DMS 273 (cell line): ENCODE data around the gene KCTD7.
"Not testable (repeated sequence)": the region's sequence is repeated elsewhere in the genome, so short reads cannot be mapped to it uniquely, and the experiment has no call there.

Experiments
- DNase-seq: peaks from one replicate; lab custom pipeline; 2025; ENCODE audit not compliant: unreplicated experiment; lab: John Stamatoyannopoulos, UW

Gene KCTD7

DNA sequence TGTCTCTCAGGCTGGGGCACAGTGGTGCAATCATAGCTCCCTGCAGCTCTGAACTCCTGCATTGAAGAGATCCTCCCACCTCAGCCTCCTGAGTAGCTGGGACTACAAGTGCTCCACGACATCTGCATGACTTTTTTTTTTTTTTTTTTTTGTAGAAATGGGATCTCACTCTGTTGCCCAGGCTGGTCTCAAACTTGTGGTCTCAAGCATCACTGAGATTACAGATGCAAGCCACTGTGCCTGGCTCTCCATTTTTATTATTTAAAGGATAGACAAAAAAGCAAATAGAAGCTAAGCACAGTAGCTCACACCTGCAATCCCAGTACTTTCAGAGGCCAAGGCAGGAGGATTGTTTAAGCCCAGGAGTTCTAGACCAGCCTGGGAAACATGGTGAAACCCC, 13.0 kb upstream of the KCTD7 start:
- DNase-seq, result no peak

DNA sequence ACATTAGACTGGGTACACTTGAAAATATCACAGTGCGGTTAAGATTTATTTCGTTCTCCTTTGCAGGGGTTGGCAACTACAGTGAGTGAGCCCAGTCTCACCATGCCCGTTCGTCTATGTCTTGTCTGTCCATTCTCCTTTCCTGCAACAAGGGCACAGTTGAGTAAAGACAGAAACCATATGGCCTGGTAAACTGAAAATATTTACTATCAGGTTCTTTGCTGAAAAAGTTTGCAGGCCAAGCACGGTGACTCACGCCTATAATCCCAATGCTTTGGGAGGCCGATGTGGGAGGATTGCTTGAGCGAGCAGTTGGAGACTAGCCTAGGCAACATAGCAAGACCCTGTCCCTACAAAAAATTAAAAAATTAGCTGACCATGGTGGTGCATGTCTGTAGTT, 11.4 kb upstream of the KCTD7 start:
- DNase-seq, result no peak

DNA sequence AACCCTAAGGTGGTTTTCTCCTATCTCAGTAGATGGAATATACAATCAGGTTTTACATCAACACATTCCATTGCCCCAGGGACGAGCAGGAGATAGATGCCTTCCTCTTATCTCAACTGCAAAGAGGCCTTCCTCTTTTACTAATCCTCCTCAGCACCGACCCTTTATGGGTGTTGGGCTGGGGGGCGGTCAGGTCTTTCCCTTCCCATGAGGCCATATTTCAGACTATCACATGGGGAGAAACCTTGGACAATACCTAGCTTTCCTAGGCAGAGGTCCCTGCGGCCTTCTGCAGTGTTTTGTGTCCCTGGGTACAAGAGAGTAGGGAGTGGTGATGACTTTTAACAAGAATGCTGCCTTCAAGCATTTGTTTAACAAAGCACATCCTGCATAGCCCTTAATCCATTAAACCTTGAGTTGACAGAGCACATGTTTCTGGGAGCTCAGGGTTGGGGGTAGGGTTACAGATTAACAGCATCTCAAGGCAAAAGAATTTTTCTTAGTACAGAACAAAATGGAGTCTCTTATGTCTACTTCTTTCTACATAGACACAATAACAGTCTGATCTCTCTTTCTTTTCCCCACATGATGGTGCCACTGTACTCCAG, 9.2 kb upstream of the KCTD7 start:
- DNase-seq, result not testable (repeated sequence)

DNA sequence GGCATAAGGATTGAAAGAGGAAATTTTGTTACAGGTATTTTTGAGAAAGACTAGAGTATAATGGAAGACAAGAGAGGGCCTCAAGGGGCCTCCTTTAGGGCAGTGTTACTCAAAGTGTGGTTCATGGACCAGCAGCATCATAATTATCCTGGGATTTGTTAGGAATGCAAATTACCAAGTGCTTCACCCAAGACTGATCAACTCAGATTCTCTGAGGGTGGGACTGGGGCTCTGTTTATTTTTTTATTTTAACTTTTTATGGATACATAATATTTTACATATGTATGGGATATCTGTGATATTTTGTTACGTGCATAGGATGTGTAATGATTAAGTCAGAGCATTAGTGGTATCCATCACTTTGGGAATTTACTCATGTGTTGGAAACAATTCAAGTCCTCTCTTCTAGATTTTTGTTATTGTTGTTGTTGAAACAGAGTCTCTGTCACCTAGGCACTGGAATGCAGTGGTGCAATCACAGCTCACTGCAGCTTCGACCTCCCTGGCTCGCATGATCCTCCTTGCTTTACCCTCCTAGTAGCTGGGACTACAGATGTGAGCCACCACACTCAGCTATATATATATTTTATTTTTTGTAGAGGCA, 2.2 kb upstream of the KCTD7 start:
- no peak for DNase-seq

DNA sequence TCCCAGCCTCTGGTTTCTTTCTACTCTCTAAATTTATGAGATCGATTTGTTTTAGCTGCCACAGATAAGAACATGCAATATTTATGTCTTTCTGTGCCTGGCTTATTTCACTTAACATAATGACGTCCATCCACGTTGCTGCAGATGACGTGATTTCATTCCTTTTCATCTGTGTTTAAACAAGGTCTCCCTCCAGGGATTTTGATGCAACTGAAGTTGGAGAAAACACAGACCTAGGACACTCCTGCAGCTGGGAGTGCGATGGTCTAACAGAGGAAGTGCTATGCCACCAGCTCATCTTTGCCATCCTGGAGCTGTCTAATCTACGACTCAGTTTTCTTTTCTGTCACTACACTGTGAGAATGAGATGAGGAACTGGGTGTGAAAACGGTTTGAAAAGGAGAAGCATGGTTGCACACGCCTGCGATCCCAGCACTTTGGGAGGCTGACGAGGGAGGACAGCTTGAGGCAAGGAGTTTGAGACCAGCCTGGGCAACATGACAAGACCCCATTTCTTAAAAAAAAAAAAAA, 1.5 kb upstream of the KCTD7 start:
- no peak for DNase-seq

DNA sequence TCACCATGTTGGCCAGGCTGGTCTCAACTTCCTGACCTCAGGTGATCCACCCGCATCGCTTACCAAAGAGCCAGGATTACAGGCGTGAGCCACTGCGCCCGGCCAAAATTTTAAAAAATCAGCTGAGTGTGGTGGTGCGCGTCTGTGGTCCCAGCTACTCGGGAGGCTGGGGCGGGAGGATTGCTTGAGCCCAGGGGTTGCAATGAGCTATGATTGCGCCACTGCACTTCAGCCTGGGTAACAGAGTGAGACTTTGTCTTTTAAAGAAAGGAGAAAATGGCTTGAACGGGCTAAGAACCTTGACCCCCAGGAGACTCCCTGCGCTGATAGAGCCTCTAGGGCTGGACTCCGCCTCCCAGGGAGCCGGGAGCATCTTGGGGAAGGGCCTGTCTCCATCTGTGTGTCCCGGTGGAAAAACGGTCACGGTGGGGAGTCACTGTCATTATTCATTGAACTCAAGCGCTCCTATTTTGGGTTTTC, 760 bp upstream of the KCTD7 start:
- DNase-seq, result no peak

DNA sequence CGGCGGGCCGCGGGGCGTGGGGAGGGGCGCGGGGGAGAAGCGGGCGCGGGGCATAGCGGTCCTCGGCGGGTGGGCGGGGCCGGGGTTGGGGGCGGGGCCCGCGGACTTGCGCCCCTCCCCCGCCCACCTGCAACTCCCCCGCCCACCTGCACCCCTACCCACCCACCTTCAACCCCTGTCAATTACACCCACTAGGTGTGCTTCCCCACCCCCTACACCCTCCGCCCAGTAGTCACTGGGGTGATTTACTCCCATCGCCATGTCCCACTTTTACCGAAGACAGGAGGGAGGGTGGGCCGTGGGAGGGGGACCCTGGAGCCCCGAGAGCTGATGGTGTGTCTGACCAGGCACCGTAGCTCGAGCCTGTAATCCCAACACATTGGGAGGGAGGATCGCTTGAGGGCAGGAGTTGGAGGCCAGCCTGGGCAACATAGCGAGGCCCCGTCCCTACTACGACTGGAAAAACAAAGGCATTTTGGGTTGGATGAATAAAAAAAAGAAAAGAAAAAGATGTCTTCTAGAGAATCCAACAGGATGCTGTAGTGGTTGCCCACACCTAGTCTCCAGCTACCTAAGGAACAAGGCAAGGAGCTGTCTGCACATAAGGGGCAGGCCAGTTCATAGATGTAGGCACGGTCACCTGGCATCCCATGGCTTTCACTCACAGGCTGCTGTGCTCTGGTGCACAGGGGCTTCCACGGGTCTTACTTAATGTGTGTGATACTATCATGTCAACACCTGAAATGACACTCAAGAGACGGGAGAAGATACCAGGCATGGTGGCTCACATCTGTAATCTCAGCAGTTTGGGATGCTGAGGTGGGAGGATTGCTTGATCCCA, 761 bp downstream of the KCTD7 start:
- no peak for DNase-seq

DNA sequence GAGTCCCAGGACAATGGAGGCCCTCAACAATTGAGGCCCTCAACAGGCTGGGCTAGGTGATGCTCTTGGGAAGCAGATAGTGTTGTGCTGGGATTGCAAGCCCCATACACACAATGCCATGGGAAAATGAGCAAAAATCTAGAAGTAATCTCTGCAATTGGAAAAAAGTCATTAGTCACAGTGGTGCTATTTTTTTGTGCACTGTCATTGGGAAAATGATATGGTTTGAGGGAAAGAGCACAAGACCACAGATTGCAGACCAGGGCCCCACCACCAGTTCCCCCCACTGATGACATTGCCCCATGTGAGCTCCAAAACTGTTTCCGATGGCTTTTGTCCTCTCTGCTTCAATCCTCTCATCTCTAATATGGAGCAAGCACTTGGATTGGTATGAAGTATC, 1.9 kb downstream of the KCTD7 start:
- no peak for DNase-seq

DNA sequence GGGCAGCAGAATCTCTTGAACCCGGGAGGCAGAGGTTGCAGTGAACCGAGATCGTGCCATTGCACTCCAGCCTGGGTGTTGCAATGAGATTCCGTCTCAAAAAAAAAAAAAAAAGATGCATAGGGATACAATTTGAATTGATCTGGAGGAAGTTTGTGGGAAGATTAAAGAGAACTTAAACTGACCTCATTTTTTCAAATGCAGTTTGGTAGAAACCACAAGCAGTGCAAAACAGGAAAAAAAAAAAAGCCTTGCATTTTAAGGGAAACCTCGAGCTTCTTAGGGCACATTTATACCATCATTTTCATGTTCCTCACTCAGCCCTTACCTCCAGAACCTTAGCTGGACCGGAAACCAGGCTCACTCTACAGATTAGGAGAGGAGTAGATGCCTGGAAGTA, 2.8 kb downstream of the KCTD7 start:
- DNase-seq, result no peak

DNA sequence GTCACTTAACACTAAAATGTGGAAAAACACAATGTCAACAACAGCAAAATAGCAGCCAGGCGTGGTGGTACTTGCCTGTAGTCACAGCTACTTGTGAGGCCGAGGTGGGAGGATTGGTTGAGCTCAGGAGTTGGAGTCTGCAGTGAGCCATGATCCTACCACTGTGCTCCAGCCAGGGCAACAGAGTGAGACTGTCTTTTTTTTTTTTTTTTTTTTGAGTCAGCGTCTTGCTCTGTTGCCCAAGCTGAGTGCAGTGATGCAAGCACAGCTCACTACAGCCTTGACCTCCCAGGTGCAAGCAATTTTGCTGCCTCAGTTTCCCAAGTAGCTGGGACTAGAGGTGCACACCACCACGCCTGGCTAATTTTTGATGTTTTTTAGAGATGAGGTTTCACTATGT, 6.1 kb downstream of the KCTD7 start:
- DNase-seq, result no peak

DNA sequence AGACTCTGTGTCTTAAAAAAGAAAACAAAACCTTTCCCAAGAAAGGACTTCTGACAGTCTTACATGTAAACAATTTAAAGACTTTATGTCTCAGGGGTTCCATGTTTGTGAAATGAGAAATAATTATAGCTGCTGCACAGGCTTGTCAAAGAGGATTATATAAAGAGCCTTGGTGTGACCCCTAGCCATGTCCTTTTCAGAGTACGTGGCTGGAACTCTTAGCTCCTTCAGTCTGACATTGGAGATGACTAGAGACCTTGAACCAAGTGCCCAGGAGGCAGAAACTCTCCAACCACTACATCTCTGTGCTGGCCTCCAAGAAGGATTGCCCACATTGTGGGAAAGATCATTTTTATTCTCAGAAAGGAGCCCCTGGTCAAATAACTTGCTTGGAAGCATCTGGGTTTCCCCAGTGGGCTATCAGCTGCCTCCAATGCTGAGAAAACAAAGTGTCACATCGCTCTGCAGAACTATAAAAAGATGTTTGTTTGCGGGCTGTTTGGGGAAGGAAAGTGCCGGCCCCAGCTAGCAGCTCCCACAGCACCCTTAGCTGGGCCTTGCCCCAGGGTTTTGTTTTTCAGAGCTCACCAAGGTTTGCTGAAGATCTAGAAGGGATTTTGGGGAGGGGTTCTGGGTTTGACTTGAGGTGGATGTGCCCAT, 6.8 kb downstream of the KCTD7 start:
- DNase-seq, result not testable (repeated sequence)

DNA sequence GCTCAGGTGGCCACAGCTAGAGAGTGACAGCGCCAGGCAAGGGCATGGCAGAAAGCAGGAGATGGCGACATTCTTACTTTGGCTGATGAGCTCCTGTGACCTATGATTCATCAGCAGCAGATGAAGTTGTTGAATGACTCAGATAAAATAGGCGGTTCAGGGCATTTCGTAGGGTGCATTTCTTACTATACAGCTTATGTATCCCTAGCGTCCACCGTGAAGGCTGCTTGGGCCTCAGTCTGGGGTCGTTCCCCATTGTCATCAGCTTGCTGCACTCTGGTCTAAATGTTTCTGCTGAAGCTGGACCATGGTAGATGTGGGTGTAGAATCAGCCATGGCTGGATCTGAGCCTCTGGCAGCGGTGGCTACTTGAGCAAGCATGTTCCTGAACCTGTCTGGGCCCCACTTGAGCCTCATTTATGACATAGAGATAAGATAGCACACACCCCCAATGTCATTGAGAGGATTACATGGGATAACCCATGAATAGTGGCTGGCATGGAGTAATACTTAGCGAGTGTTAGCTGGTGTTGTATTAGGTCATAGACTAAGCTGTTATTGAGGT, 7.4 kb downstream of the KCTD7 start:
- DNase-seq, result not testable (repeated sequence)

DNA sequence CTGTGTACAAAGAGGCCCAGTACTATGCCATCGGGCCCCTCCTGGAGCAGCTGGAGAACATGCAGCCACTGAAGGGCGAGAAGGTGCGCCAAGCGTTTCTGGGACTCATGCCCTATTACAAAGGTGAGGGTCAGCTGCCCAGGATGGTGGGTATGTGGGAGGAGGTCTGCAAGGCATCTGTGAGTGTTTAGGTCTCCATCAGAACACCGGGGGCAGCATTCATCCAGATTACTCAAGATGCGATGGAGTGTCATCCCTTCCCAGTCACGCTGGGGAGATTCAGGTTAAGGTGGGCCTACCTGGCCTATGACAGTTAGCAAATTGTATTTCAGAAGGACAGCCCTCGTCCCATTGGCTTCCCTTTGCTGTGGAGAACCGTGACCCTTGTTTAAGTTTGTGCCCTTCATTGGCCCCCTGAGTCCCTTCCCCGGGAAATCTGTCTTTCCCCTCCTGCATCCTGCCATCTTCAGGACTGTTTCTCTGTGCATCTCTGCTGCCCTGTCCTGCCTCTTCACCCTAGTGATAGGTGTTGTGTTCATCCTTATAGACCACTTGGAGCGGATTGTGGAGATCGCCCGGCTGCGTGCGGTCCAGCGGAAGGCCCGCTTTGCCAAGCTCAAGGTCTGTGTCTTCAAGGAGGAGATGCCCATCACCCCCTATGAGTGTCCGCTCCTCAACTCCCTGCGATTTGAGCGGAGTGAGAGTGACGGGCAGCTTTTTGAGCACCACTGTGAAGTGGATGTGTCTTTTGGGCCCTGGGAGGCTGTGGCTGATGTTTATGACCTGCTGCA, 9.8 kb downstream of the KCTD7 start:
- DNase-seq, result no peak

DNA sequence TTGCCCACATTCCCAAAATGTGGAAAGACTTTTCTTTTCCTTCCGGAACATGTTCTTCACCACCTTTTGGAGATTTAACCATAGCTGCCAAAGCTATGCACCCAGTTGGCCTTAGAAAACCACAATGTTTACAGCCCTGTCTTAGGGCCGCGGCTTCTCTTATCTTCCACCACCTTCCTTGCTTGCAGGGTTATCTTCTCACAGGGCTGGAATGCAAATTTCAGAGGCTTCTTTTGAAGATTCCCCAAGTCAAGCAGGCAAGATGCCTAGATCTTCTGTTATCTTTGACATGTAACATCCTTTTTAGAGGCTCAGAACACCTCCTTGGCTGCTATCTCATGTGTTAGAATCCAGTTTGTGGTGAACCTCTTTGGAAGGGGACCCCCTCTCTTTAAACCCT, 11.1 kb downstream of the KCTD7 start:
- no peak for DNase-seq

DNA sequence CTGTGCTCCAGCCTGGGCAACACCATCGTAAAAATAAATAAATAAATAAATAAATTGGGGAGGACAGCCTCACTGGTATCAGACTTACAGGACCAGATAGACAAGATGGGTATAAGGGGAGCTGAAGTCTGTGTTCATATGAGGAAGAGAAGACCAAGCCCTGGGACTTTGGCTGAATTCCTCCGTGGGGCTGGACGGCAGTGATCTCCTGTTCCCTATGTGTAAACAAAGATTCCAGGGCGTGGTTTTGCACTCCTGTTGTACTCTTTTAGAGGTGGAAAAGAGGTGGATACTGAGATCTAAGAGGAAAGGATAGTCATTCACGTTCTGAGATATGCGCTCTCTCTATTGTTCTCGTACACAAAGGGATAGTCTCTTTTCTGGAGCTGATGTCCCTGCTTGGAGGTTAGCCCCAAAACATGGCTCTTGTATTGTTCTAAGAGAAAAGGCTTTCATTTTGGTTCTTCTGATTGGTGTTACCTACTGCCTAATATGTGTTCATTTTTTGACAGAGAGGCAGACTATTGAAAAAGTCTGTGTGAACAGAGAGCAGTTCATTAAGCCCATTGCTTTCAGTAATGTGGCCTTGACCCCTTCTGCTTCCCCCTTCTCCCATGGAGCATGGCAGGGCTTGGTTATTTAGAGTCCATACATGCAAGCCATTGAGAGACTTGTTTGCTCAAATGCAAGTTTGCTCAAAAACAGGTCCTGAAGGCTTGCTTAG, 12.3 kb downstream of the KCTD7 start:
- no peak for DNase-seq

DNA sequence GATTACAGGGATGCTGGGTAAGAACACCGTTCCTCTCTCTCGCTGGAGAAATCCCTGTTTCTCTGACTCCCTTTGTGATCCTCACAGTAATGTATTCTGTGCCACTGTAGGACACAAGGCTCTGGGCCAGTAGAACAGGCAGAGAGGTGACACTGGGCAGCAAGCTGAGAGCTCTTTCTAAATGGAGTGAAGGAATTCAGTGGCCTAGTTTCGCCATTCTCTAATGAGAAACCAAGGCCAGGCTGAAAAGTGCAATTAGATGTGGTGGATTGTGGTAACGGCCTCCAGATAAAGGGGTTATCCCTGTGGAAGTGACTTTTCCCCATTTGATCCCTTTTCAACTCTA, 12.8 kb downstream of the KCTD7 start:
- DNase-seq, result no peak

DNA sequence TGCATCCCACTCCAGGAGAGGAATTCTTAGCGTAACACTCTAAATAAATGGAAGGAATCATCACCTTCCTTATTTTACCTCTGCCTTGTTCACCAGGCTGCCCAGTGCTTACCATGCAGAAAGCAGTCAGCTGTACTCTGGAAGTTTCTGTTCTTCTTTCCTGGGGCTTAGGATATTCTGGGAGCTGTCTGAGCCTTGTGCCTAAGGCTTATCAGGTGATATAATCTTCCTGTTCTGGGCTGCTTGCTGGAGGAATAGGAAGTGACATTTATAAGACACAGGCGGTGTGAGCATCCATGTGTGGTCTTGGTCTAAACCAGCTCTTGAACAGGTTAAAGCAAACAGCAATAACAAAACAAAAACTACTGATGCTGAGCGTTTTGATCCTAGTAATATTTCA, 13.5 kb downstream of the KCTD7 start:
- DNase-seq, result no peak

DNA sequence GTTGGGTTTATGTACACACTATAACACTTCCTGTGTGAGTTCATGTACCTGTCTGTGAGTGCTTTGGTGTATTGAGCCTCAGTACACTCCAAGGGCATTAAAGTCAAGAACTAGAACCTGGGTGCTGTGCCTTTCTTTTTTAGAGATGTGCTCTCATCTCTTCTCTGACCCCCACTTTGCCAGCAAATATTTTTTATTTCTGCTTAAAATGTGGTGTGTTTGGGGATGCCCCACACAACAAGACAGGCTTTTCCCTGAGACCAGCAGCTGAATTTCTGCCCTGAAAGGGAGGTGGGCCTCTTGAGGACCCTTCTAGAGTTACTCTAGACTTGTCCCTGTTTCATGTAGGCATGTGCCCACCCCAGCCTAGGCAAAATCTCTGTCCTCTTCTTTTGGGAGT, 14.3 kb downstream of the KCTD7 start:
- no peak for DNase-seq

DNA sequence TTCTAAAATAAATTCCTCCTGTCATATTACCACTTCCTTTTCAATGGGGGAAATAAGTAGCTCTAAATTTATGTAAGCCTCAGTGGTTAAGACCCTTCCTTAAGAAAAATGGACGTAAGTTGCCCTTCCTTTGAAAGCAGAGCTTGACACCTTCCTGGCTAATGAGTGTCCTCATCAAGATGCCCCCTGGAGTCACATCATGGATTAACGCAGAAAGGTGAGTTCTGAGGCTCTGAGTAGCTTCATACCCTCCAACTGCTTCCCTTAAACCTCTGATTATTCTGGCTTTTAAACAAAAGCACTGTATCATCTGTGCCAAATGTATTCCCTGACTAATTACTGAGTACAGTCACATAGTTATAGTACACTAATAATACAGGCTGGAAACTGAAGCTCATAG, 14.7 kb downstream of the KCTD7 start:
- peak; percentile 14 for DNase-seq

DNA sequence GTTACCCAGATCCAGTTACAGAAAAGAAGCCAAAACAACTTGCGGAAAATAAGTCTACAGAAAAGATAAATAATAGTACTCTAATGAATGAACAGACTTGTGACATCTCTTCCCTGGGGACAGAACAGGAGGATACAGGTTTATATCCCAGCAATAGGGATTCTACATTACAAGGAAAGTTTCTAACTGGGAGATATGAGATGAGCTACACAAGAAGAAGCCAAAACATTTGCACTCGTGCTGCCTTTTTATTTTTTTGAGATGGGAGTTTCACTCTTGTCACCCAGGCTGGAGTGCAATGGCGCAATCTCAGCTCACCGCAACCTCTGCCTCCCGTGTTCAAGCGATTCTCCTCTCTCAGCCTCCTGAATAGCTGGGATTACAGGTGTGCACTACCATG, 22.3 kb downstream of the KCTD7 start:
- DNase-seq, result not testable (repeated sequence)
